Hepatocyte (in vitro differentiated cells): ENCODE measurements around the gene RALBP1. TPM values are rescaled to one million over a fixed set of nuclear protein-coding genes. Genes with fewer than 3 reads are reported as not detected.
"Not testable (repeated sequence)": the region's sequence is repeated elsewhere in the genome, so short reads cannot be mapped to it uniquely, and the experiment has no call there.

Experiments used
- DNase-seq: peaks from one replicate; pipeline ENCODE4 v3.0.0-alpha.2; 2016; ENCODE audit warnings: low spot score
- H2AFZ ChIP-seq: fragments of 200-600 bp; sonication (generic); 2 replicates; pipeline ENCODE4 v1.6.0; 2016; ENCODE audit warnings: antibody characterized with exemption, mild to moderate bottlenecking
- H3K27ac ChIP-seq: fragments of 200-600 bp; sonication (generic); 2 replicates; pipeline ENCODE4 v1.5.1; 2016; ENCODE audit warnings: mild to moderate bottlenecking
- H3K27me3 ChIP-seq: fragments of 200-600 bp; sonication (generic); 2 replicates; pipeline ENCODE4 v1.6.1; 2016
- H3K36me3 ChIP-seq: fragments of 200-600 bp; sonication (generic); replicated peaks from 2 replicates; pipeline ENCODE4 v1.5.1; 2016; ENCODE audit warnings: low read depth; ENCODE audit not compliant: insufficient read depth
- H3K4me1 ChIP-seq: fragments of 200-600 bp; sonication (generic); 2 replicates; pipeline ENCODE4 v1.5.1; 2016; ENCODE audit warnings: mild to moderate bottlenecking, moderate library complexity; ENCODE audit not compliant: insufficient read depth
- H3K4me2 ChIP-seq: fragments of 200-600 bp; sonication (generic); 2 replicates; pipeline ENCODE4 v1.6.0; 2016
- H3K4me3 ChIP-seq: fragments of 200-600 bp; sonication (generic); 2 replicates; pipeline ENCODE4 v1.5.1; 2016; ENCODE audit warnings: mild to moderate bottlenecking
- H3K79me2 ChIP-seq: fragments of 200-600 bp; sonication (generic); 2 replicates; pipeline ENCODE4 v1.6.0; 2017; ENCODE audit warnings: mild to moderate bottlenecking
- H3K9me2 ChIP-seq: fragments of 200-600 bp; sonication (generic); replicated peaks from 2 replicates; pipeline ENCODE4 v1.6.0; 2017; ENCODE audit warnings: mild to moderate bottlenecking; ENCODE audit not compliant: insufficient read depth
- H3K9me3 ChIP-seq: fragments of 200-600 bp; sonication (generic); 2 replicates; pipeline ENCODE4 v1.5.1; 2016; ENCODE audit warnings: low read depth, mild to moderate bottlenecking
- H4K20me1 ChIP-seq: fragments of 200-600 bp; sonication (generic); 2 replicates; pipeline ENCODE4 v1.6.0; 2016; ENCODE audit warnings: mild to moderate bottlenecking; ENCODE audit not compliant: insufficient read depth, poor library complexity, severe bottlenecking
- CTCF ChIP-seq: fragments of 200-600 bp; sonication (generic); IDR thresholded peaks from 2 replicates; pipeline ENCODE4 v1.5.1; 2016; ENCODE audit warnings: antibody characterized with exemption, mild to moderate bottlenecking; ENCODE audit not compliant: poor library complexity
- EZH2 ChIP-seq: fragments of 200-600 bp; sonication (generic); IDR thresholded peaks from 2 replicates; pipeline ENCODE4 v1.6.1; 2016; ENCODE audit warnings: antibody characterized with exemption, mild to moderate bottlenecking, borderline replicate concordance
- EZH2phosphoT487 ChIP-seq: fragments of 200-600 bp; sonication (generic); IDR thresholded peaks from one replicate; pipeline ENCODE4 v1.6.1; 2018; ENCODE audit warnings: antibody characterized with exemption, mild to moderate bottlenecking, low read depth, moderate library complexity; ENCODE audit not compliant: unreplicated experiment, severe bottlenecking
- WGBS: methylation state at CpG from one replicate; pipeline ENCODE4 v1.1.6; 2016; ENCODE audit warnings: low lambda C conversion rate; ENCODE audit errors: missing lambda C conversion rate; 5-methylcytosine and 5-hydroxymethylcytosine counted together
- polyA plus RNA-seq: library from polyadenylated mRNA; unstranded; fragments of >200 nt; fragmentation: Nextera tagmentation; extraction: Ambion mirVana; gene quantifications from 2 replicates; pipeline ENCODE4 v1.2.1, GENCODE V29; 2016
- total RNA-seq: library from RNA; depleted of rRNA; stranded (reverse); fragments of >200 nt; gene quantifications from 2 replicates; pipeline ENCODE4 v1.2.3, GENCODE V29; 2014

Gene RALBP1
- total and polyA plus RNA-seq, 2 experiments from 2014 or later, result 41.3 to 55.0 TPM

DNA sequence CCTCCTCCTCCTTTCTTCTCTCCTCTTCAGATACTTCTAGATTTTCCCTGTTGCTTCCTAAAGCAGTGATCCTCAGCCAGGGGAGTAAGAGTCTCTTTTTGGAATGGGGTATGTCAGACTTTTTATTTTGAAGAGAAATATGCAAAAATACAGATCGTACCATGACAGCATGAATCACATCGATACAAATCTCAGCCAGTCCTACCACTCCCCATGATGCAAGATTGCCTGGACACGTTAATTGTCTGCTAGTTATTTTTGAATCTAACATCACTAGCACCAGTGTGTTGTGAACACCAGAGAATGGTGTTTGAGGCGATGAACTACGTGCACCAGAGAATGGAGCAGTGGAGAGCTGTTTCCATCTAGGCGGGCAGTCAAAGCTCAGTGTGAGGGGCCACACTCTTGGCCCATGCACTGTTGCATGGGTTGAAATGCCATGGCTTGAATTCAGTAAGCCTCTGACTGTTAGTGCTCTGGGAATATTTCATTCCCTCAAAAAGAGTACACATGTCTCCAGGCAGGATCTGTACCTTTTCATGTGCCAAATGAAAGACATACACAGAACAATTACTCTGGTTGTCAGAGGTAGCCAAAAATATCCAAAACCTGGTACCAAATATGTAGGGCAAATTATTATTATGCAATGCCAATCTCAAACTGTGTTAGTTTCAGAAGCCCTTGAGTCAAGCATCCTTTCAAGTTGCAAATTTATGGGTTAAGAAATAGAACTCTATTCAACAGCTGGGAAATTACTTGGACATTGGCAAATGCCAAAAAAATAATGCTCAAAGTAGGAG lies 46.3 kb upstream of the RALBP1 start:
- no peak overlapping the region for H3K27ac ChIP-seq
- no peak overlapping the region for H3K4me3 ChIP-seq
- DNase-seq, result no peak
- no peaks in the 10 kb centered on the region for H4K20me1 ChIP-seq
- H3K4me1 ChIP-seq, result peaks cover 2% of the 10 kb centered on the region
- H3K79me2 ChIP-seq, result no peaks in the 10 kb centered on the region
- WGBS, result 95% methylated on average over 6 of the region's 6 CpGs
- no peak for TF ChIP-seq CTCF
- TF ChIP-seq EZH2phosphoT487, result no peak
- no peak for TF ChIP-seq EZH2
- no peaks in the 10 kb centered on the region for H3K36me3 ChIP-seq
- H3K27me3 ChIP-seq, result no peaks in the 10 kb centered on the region
- no peak overlapping the region for H2AFZ ChIP-seq
- no peaks in the 10 kb centered on the region for H3K9me2 ChIP-seq
- no peak overlapping the region for H3K4me2 ChIP-seq
- no peaks in the 10 kb centered on the region for H3K9me3 ChIP-seq

GRCh38 chr18:9429662-9429993 lies 45.7 kb upstream of the RALBP1 start:
- H3K9me2 ChIP-seq, result no peaks in the 10 kb centered on the region
- H3K79me2 ChIP-seq, result no peaks in the 10 kb centered on the region
- no peaks in the 10 kb centered on the region for H4K20me1 ChIP-seq
- WGBS, result 64% methylated on average over 3 of the region's 3 CpGs
- H3K4me3 ChIP-seq, result no peak overlapping the region
- peaks cover 4% of the 10 kb centered on the region for H3K4me1 ChIP-seq
- no peak overlapping the region for H3K4me2 ChIP-seq
- no peak for TF ChIP-seq EZH2phosphoT487
- TF ChIP-seq CTCF, result no peak
- no peak for TF ChIP-seq EZH2
- H3K9me3 ChIP-seq, result no peaks in the 10 kb centered on the region
- H3K36me3 ChIP-seq, result no peaks in the 10 kb centered on the region
- H2AFZ ChIP-seq, result no peak overlapping the region
- no peak for DNase-seq
- no peak overlapping the region for H3K27ac ChIP-seq
- H3K27me3 ChIP-seq, result no peaks in the 10 kb centered on the region

GRCh38 chr18:9430315-9430714 lies 45.0 kb upstream of the RALBP1 start:
- H2AFZ ChIP-seq, H3K36me3 ChIP-seq, H3K4me3 ChIP-seq, H3K4me2 ChIP-seq, H3K9me2 ChIP-seq, H3K9me3 ChIP-seq, DNase-seq, H3K27me3 ChIP-seq, H3K27ac ChIP-seq, H3K4me1 ChIP-seq, H4K20me1 ChIP-seq, H3K79me2 ChIP-seq: not testable (repeated sequence)
- WGBS, result 94% methylated on average over 22 of the region's 22 CpGs

DNA sequence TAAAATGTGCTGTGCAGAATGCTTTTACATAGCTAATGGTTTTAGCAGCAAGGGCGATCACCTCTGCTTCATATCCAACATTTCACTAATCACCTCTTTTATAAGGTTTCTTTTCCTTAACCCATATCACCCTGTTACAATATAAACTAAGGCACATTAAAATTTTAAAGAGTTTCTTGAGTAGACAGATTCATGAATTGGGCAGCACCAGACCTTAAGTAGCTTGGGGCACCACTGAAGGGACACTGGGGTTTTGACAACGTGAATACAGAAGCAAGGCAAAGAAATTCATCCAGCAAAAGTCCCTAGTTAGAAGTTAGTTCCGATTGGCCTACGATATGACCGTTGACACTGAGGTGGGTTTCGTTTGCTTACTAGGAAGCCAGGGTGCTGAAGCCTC lies 44.0 kb upstream of the RALBP1 start:
- Histone ChIP-seq H4K20me1 (no peaks in the 10 kb centered on the region), H2AFZ (no peak overlapping the region), H3K4me2 (no peak overlapping the region), H3K9me3 (no peaks in the 10 kb centered on the region), H3K27me3 (no peaks in the 10 kb centered on the region), H3K4me3 (no peak overlapping the region), H3K36me3 (no peaks in the 10 kb centered on the region), H3K4me1 (peaks cover 4% of the 10 kb centered on the region), H3K27ac (no peak overlapping the region), H3K9me2 (no peaks in the 10 kb centered on the region), H3K79me2 (no peaks in the 10 kb centered on the region)
- WGBS, result 90% methylated on average over 6 of the region's 6 CpGs
- DNase-seq, result no peak
- TF ChIP-seq CTCF (no peak), EZH2 (no peak), EZH2phosphoT487 (no peak)

- not testable (repeated sequence) for H3K4me3 ChIP-seq, H3K9me2 ChIP-seq, H3K27me3 ChIP-seq, DNase-seq, H3K79me2 ChIP-seq, H3K36me3 ChIP-seq, H3K9me3 ChIP-seq, H3K4me1 ChIP-seq, H4K20me1 ChIP-seq
- Histone ChIP-seq H3K4me2 (peak overlapping the region; percentile 56), H2AFZ (peak overlapping the region; percentile 14), H3K27ac (peak overlapping the region; percentile 80)
- WGBS, result 96% methylated on average over 10 of the region's 10 CpGs
Measured at GRCh38 chr18:9433122-9433521, 42.2 kb upstream of the RALBP1 start.
